HepG2 (cell line): ENCODE results near the gene NOL12. TPM values are rescaled to one million over a fixed set of nuclear protein-coding genes. Genes with fewer than 3 reads are reported as not detected.
A peak's percentile ranks its signal among the peaks of the same experiment; 100 is the strongest.

ENCODE experiments used
- ATF2 ChIP-seq: sonication (generic); formaldehyde crosslinking; IDR thresholded peaks from 2 replicates; pipeline ENCODE4 v1.4.0; 2020; ENCODE audit warnings: missing genetic modification reagents
- ETV6 ChIP-seq: sonication (generic); formaldehyde crosslinking; conservative IDR thresholded peaks from 2 replicates; pipeline ENCODE4 v1.4.0; 2020; ENCODE audit warnings: missing genetic modification reagents
- IKZF4 ChIP-seq: sonication (generic); formaldehyde crosslinking; IDR thresholded peaks from 2 replicates; pipeline ENCODE4 v1.5.1; 2020; ENCODE audit warnings: borderline replicate concordance, mild to moderate bottlenecking, low read depth, missing genetic modification reagents; ENCODE audit errors: not compliant biosample characterization
- KDM6A ChIP-seq: IDR thresholded peaks from 2 replicates; pipeline ENCODE4 v1.6.1; 2016; ENCODE audit warnings: low read depth
- MNT ChIP-seq: fragments of 450-650 bp; IDR thresholded peaks from 2 replicates; pipeline ENCODE4 v1.6.1; 2016
- PHF5A ChIP-seq: IDR thresholded peaks from one replicate; pipeline ENCODE4 v1.6.1; 2018; ENCODE audit warnings: low read depth, missing genetic modification reagents; ENCODE audit not compliant: unreplicated experiment
- RCOR2 ChIP-seq: IDR thresholded peaks from 2 replicates; pipeline ENCODE4 v1.6.1; 2016; ENCODE audit warnings: missing biosample characterization, missing genetic modification reagents
- SNAPC5 ChIP-seq: sonication (generic); formaldehyde crosslinking; IDR thresholded peaks from 2 replicates; pipeline ENCODE4 v1.8.1; 2023; ENCODE audit warnings: mild to moderate bottlenecking, missing genetic modification reagents, borderline replicate concordance
- TAF15 ChIP-seq: fragments of 200-400 bp; formaldehyde crosslinking; IDR thresholded peaks from one replicate; pipeline ENCODE4 v1.6.1; 2018; ENCODE audit warnings: mild to moderate bottlenecking, low read depth, low read length; ENCODE audit not compliant: poor library complexity, severe bottlenecking
- TBX2 ChIP-seq: sonication (generic); formaldehyde crosslinking; IDR thresholded peaks from 2 replicates; pipeline ENCODE4 v1.5.0; 2020; ENCODE audit warnings: missing genetic modification reagents, mild to moderate bottlenecking, borderline replicate concordance
- ZBTB33 ChIP-seq: sonication (generic); formaldehyde crosslinking; IDR thresholded peaks from 2 replicates; pipeline ENCODE4 v1.4.0; 2020; ENCODE audit warnings: missing genetic modification reagents
- ZBTB39 ChIP-seq: sonication (generic); formaldehyde crosslinking; IDR thresholded peaks from 2 replicates; pipeline ENCODE4 v1.5.0; 2020; ENCODE audit warnings: missing genetic modification reagents
- ZBTB42 ChIP-seq: sonication (generic); formaldehyde crosslinking; IDR thresholded peaks from 2 replicates; pipeline ENCODE4 v1.5.0; 2020; ENCODE audit warnings: mild to moderate bottlenecking, missing genetic modification reagents
- ZIK1 ChIP-seq: sonication (generic); formaldehyde crosslinking; IDR thresholded peaks from 2 replicates; pipeline ENCODE4 v1.5.0; 2020; ENCODE audit warnings: mild to moderate bottlenecking, low read depth, missing genetic modification reagents, borderline replicate concordance
- ZMYM4 ChIP-seq: sonication (generic); formaldehyde crosslinking; IDR thresholded peaks from 2 replicates; pipeline ENCODE4 v1.8.1; 2023; ENCODE audit warnings: mild to moderate bottlenecking, missing genetic modification reagents
- ZNF224 ChIP-seq: sonication (generic); formaldehyde crosslinking; IDR thresholded peaks from 2 replicates; pipeline ENCODE4 v1.5.0; 2020; ENCODE audit warnings: mild to moderate bottlenecking, missing genetic modification reagents
- ZNF598 ChIP-seq: sonication (generic); formaldehyde crosslinking; IDR thresholded peaks from 2 replicates; pipeline ENCODE4 v1.5.1; 2020; ENCODE audit warnings: mild to moderate bottlenecking, missing genetic modification reagents, borderline replicate concordance
- ZNF674 ChIP-seq: sonication (generic); formaldehyde crosslinking; IDR thresholded peaks from 2 replicates; pipeline ENCODE4 v1.5.0; 2020; ENCODE audit warnings: low read depth, mild to moderate bottlenecking, missing genetic modification reagents
- ZSCAN31 ChIP-seq: sonication (generic); formaldehyde crosslinking; IDR thresholded peaks from 2 replicates; pipeline ENCODE4 v1.5.0; 2020; ENCODE audit warnings: low read depth, mild to moderate bottlenecking, missing genetic modification reagents
- ZSCAN9 ChIP-seq: IDR thresholded peaks from 2 replicates; pipeline ENCODE4 v1.6.1; 2016; ENCODE audit warnings: borderline replicate concordance
- polyA plus RNA-seq, 8 experiments: library from polyadenylated mRNA; depleted of rRNA in 3 of 8; stranded (reverse) in 7 of 8; unstranded in 1 of 8; fragments of >200 nt; fragmentation: Illumina TruSeq in 4 of 8; extraction: Trizol in 4 of 8; gene quantifications; 2 replicates each; pipeline versions ENCODE4 v1.2.1 to v1.2.3, GENCODE V29; 2011 to 2016; ENCODE audit warnings: low read depth in 4 of 8, missing spikeins in 1 of 8, mixed read lengths in 1 of 8; ENCODE audit not compliant: insufficient read depth in 1 of 8
- total RNA-seq, 5 experiments: library from RNA; depleted of rRNA; stranded (reverse); fragments of >200 nt; fragmentation: Illumina TruSeq; extraction: Trizol; gene quantifications; 2 replicates each; pipeline ENCODE4 v1.2.3, GENCODE V29; 2016; ENCODE audit warnings: low read depth in 1 of 5

The NOL12 gene
- total and polyA plus RNA-seq, 2 of the 13 experiments (the other 11 are each of a cell fraction or from before 2014, with no cell fraction given) = 14.3 to 31.4 TPM

- TF ChIP-seq ZNF224 (CRISPR knock-in tag) (peak; percentile 38; the same call in 1 of the 2 replicates), ETV6 (CRISPR knock-in tag) (0 out of 2 replicates have a peak, but pooled peaks have one; percentile 68), TBX2 (CRISPR knock-in tag) (peak; percentile 89), RCOR2 (CRISPR knock-in tag) (peak; percentile 59), TAF15 (peak; percentile 89), PHF5A (peak; percentile 57), ATF2 (CRISPR knock-in tag) (peak; percentile 73; the same call in 1 of the 2 replicates), ZMYM4 (peak; percentile 62), ZBTB33 (CRISPR knock-in tag) (peak; percentile 35; the same call in 1 of the 2 replicates), ZBTB42 (CRISPR knock-in tag) (0 out of 2 replicates have a peak, but pooled peaks have one; percentile 45), ZSCAN9 (CRISPR knock-in tag) (peak; percentile 69; the same call in 1 of the 2 replicates), ZIK1 (peak; percentile 46; the same call in 1 of the 2 replicates), KDM6A (no peak), ZNF598 (peak; percentile 79; the same call in 1 of the 2 replicates), ZBTB39 (0 out of 2 replicates have a peak, but pooled peaks have one; percentile 32), SNAPC5 (peak; percentile 72; the same call in 1 of the 2 replicates), MNT (peak; percentile 40), ZNF674 (CRISPR knock-in tag) (0 out of 2 replicates have a peak, but pooled peaks have one; percentile 47), ZSCAN31 (peak; percentile 92), IKZF4 (CRISPR knock-in tag) (no peak)
Observed at GRCh38 chr22:37686002-37686982, at the start of gene NOL12 (continued).
